OCI-LY1 (cell line): ENCODE results near the gene PLA2G12A.
"Not testable (repeated sequence)": the region's sequence is repeated elsewhere in the genome, so short reads cannot be mapped to it uniquely, and the experiment has no call there.

ENCODE experiments used
- H2AFZ ChIP-seq: fragments of 200-600 bp; sonication (generic), shearing (Covaris generic); 2 replicates; pipeline ENCODE4 v1.6.0; 2014; ENCODE audit warnings: antibody characterized with exemption, mild to moderate bottlenecking, low read length
- H3F3A ChIP-seq: fragments of 200-600 bp; sonication (generic), shearing (Covaris generic); 2 replicates; pipeline ENCODE4 v1.6.0; 2014; ENCODE audit warnings: mild to moderate bottlenecking, antibody characterized with exemption, low read length, moderate library complexity; ENCODE audit not compliant: insufficient read depth
- H3K27ac ChIP-seq: fragments of 200-600 bp; sonication (generic); 2 replicates; pipeline ENCODE4 v1.5.1; 2014; ENCODE audit warnings: low read length, mixed run types, mild to moderate bottlenecking, low read depth; ENCODE audit not compliant: poor library complexity, severe bottlenecking
- H3K27me3 ChIP-seq: fragments of 200-600 bp; sonication (generic); 2 replicates; pipeline ENCODE4 v1.6.0; 2014; ENCODE audit warnings: antibody characterized with exemption, mild to moderate bottlenecking, low read length, moderate library complexity; ENCODE audit not compliant: insufficient read depth
- H3K36me3 ChIP-seq: fragments of 200-600 bp; sonication (generic); 2 replicates; pipeline ENCODE4 v1.6.1; 2014; ENCODE audit warnings: mild to moderate bottlenecking, antibody characterized with exemption, low read length, moderate library complexity, mixed read lengths; ENCODE audit not compliant: insufficient read depth
- H3K4me1 ChIP-seq: fragments of 200-600 bp; sonication (generic); 2 replicates; pipeline ENCODE4 v1.5.1; 2014; ENCODE audit warnings: mild to moderate bottlenecking, low read length, moderate library complexity; ENCODE audit not compliant: insufficient read depth, severe bottlenecking
- H3K4me2 ChIP-seq: fragments of 200-600 bp; sonication (generic), shearing (Covaris generic); 2 replicates; pipeline ENCODE4 v1.6.1; 2014; ENCODE audit warnings: low read length
- H3K4me3 ChIP-seq: fragments of 200-600 bp; sonication (generic); 2 replicates; pipeline ENCODE4 v1.5.1; 2014; ENCODE audit warnings: low read length, low read depth, mild to moderate bottlenecking, mixed read lengths; ENCODE audit not compliant: poor library complexity, severe bottlenecking
- H3K79me2 ChIP-seq: fragments of 200-600 bp; shearing (Covaris generic); 2 replicates; pipeline ENCODE4 v1.6.1; 2016; ENCODE audit warnings: mixed run types, low read length, mixed read lengths; ENCODE audit not compliant: insufficient read depth
- H3K9ac ChIP-seq: fragments of 200-600 bp; sonication (generic), shearing (Covaris generic); 2 replicates; pipeline ENCODE4 v1.6.1; 2014; ENCODE audit warnings: mild to moderate bottlenecking, low read length, mixed read lengths
- H3K9me2 ChIP-seq: fragments of 200-600 bp; sonication (generic), shearing (Covaris generic); 2 replicates; pipeline ENCODE4 v1.6.1; 2014; ENCODE audit warnings: low read depth, mild to moderate bottlenecking, low read length, mixed read lengths
- H3K9me3 ChIP-seq: fragments of 200-600 bp; shearing (Covaris generic); 2 replicates; pipeline ENCODE4 v1.6.1; 2014; ENCODE audit warnings: low read length, mixed read lengths
- H4K20me1 ChIP-seq: fragments of 200-600 bp; sonication (generic), shearing (Covaris generic); 2 replicates; pipeline ENCODE4 v1.6.0; 2016; ENCODE audit warnings: mild to moderate bottlenecking, low read length; ENCODE audit not compliant: insufficient read depth
- CTCF ChIP-seq: fragments of 200-600 bp; sonication (generic), shearing (Covaris generic); IDR thresholded peaks from 2 replicates; pipeline ENCODE4 v1.5.1; 2017; ENCODE audit warnings: mild to moderate bottlenecking, antibody characterized with exemption, low read length, moderate library complexity, mixed read lengths
- EZH2 ChIP-seq: fragments of 200-600 bp; sonication (generic), shearing (Covaris generic); IDR thresholded peaks from 2 replicates; pipeline ENCODE4 v1.8.0; 2017; ENCODE audit warnings: borderline replicate concordance, mixed run types, mild to moderate bottlenecking, antibody characterized with exemption, low read length, moderate library complexity, mixed read lengths

Gene PLA2G12A

GRCh38 chr4:109683621-109684253, 46.1 kb downstream of the PLA2G12A start:
- no peak overlapping the region for H3K9ac ChIP-seq
- no peak for TF ChIP-seq EZH2
- no peak for TF ChIP-seq CTCF
- H3K36me3 ChIP-seq: peaks cover 55% of the 10 kb centered on the region
- H3K9me2 ChIP-seq: no peaks in the 10 kb centered on the region
- H3K27ac ChIP-seq: no peak overlapping the region
- H3F3A ChIP-seq: no peaks in the 10 kb centered on the region; the same call in 1 of the 2 replicates
- H3K4me1 ChIP-seq: peaks cover 5% of the 10 kb centered on the region
- H3K4me2 ChIP-seq: no peak overlapping the region
- no peaks in the 10 kb centered on the region for H4K20me1 ChIP-seq
- H3K27me3 ChIP-seq: no peaks in the 10 kb centered on the region
- no peaks in the 10 kb centered on the region for H3K79me2 ChIP-seq
- H3K9me3 ChIP-seq: no peaks in the 10 kb centered on the region
- H3K4me3 ChIP-seq: no peak overlapping the region
- no peak overlapping the region for H2AFZ ChIP-seq

DNA sequence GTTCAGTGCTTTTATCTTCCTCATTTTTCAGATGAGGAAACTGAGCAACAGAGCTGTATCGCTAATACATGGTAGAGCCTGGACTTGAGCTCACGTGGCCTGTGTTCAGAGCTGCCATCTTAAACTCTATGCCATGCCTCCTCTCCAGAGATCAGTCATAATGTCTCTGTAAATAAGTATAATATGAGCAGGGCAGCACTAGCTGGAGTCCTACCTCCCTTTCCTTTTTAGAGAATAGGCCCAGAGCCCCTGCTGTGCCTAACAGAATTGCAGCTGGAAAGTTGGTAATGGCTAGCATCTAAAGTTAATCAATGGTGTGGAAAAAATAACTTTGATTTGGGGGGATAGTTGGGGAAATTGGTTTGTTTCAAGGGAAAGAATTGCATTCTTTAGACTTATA, 47.0 kb downstream of the PLA2G12A start:
- no peak overlapping the region for H3K27ac ChIP-seq
- no peak overlapping the region for H3K9ac ChIP-seq
- H3K27me3 ChIP-seq: no peaks in the 10 kb centered on the region
- peaks cover 50% of the 10 kb centered on the region for H3K36me3 ChIP-seq
- H3K4me3 ChIP-seq: no peak overlapping the region
- no peak overlapping the region for H2AFZ ChIP-seq
- TF ChIP-seq EZH2 (no peak), CTCF (no peak)
- no peak overlapping the region for H3K4me2 ChIP-seq
- H3F3A ChIP-seq: no peaks in the 10 kb centered on the region; the same call in 1 of the 2 replicates
- H3K4me1 ChIP-seq: peaks cover 5% of the 10 kb centered on the region
- no peaks in the 10 kb centered on the region for H3K9me3 ChIP-seq
- no peaks in the 10 kb centered on the region for H4K20me1 ChIP-seq
- H3K79me2 ChIP-seq: no peaks in the 10 kb centered on the region
- H3K9me2 ChIP-seq: no peaks in the 10 kb centered on the region

GRCh38 chr4:109678925-109679324, 50.9 kb downstream of the PLA2G12A start:
- H3K9me2 ChIP-seq, H3K27me3 ChIP-seq, H3K4me2 ChIP-seq, H2AFZ ChIP-seq, H3K79me2 ChIP-seq, H4K20me1 ChIP-seq, H3F3A ChIP-seq, H3K9me3 ChIP-seq, H3K27ac ChIP-seq, H3K4me1 ChIP-seq, H3K9ac ChIP-seq, H3K4me3 ChIP-seq: not testable (repeated sequence)
- H3K36me3 ChIP-seq: peaks cover 23% of the 10 kb centered on the region

GRCh38 chr4:109678472-109678871, 51.4 kb downstream of the PLA2G12A start:
- not testable (repeated sequence) for H3K9me3 ChIP-seq, H3K79me2 ChIP-seq, H2AFZ ChIP-seq, H3K4me2 ChIP-seq, H3F3A ChIP-seq, H3K4me3 ChIP-seq, H3K27ac ChIP-seq, H4K20me1 ChIP-seq, H3K9me2 ChIP-seq, H3K4me1 ChIP-seq, H3K27me3 ChIP-seq, H3K9ac ChIP-seq
- peaks cover 27% of the 10 kb centered on the region for H3K36me3 ChIP-seq
